ENCODE measurements around the gene OSER1.
"Not testable (repeated sequence)": the region's sequence is repeated elsewhere in the genome, so short reads cannot be mapped to it uniquely, and the experiment has no call there.

OSER1 gene

GRCh38 chr20:44210406-44211176, at the start of gene OSER1:
Gene OSER1, minus strand, starts transcription at chr20:44210771. Its CDS starts 3,814 bp downstream, at chr20:44206957.
- DNase-seq: peak; percentile 94

DNA sequence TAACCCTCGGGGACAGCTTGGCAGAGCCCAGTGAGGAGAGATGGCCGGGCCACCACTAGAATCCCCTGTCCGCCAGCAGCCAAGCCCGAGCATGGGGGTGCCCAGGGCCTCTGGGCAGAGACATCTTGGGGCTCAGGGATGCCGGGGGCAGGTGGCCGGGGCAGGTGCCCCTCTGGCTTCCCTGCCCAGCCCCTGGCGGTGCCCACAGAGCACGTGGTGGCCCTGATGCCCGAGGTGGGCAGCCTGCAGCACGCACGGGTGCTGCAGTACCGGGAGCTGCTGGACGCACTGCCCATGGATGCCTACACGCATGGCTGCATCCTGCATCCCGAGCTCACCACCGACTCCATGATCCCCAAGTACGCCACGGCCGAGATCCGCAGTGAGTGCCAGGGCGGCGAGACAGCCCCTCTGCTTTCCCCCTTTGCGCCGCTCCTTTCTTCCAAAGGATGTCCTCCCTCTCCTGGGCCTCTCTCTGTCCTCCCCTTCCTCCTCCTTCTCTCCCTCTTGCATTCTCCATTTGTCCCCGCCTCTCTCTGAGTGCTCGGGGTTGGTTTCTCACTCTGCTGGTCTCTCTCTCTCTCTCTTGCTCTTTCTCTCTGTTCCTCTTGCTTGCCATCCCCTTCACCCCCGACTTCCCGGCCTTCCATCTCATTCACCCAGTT, 47.8 kb upstream of the OSER1 start:
- no peak for DNase-seq

GRCh38 chr20:44256961-44257360, 46.4 kb upstream of the OSER1 start:
- no peak for DNase-seq

- DNase-seq: no peak
Observed at GRCh38 chr20:44255942-44256341, 45.4 kb upstream of the OSER1 start.

DNA sequence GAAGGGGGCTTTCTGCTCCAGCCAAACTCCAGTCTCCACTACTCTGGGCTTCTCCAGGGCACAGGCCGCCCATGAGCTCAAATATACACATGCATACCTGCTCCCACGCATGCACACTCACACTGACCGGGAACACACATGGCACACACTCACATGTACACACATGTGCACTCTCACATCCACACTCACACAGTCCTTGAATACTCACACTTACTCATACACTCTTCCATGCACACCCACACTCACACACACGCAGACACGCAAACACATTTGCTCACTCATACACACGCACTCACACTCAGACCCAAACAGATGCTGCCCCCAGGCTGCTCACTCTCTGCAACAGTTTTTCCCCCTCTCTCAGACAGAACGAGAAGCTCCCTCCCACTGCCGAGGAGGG, 43.5 kb upstream of the OSER1 start:
- DNase-seq: no peak

- no peak for DNase-seq
Observed at GRCh38 chr20:44253528-44253927, 43.0 kb upstream of the OSER1 start.

- DNase-seq: no peak
Observed at GRCh38 chr20:44251284-44251683, 40.7 kb upstream of the OSER1 start.

DNA sequence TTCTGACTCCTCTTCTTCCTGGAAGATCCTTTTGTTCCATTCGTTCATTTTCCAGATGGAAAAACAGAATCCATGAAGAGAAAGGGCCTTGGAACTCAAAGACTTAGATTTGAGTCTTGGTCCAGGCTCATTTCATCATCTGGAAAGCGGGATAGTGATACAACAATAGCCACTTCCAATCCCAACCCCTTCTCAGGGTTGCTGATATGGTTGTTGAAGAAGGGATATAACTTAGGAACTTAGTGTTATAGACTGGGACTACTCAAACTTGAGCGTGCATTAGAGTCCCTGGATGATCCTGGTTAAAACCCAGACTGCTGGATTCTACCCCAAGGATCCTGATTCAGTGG, 37.8 kb upstream of the OSER1 start:
- no peak for DNase-seq

DNA sequence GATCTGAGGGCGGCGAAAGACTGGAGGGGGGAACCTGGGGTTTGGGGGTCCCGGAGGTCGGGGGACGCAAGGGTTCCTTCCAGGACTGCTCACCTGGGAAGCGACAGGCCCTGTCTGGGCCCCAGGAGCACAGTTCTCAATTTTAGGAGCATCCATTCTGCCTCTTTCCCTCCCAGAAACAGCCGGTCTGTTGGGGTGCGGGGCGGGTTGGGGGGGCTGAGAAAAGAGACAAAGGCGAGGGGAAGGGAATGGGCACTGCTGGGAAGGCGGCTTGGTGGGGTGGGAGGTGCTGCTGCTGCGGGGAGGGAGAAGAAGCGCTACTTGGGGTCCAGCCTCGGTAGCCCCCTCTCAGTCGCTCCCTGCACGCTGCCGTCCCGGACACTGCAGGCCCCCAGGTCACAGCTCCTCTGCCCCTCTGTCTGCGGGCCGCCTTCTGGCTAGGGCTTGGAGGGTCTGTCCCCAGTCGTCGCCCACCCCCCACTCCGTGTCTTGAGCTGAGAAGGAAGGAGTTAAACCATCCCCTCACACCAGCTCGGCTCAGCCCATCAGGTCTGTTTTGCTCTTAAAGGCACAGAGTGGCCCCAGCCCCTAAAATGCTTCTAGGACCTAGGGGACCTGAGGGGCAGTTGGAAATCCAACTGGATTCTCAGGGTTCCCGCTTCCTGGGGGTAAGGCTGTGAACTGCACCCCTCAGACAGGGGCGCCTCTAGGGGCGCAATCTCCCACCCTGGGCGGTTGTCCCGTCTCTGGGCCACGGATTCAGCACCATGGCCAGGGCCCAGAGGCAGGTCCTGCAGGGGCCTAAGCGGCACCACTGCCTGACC, 37.2 kb upstream of the OSER1 start:
- no peak for DNase-seq

DNA sequence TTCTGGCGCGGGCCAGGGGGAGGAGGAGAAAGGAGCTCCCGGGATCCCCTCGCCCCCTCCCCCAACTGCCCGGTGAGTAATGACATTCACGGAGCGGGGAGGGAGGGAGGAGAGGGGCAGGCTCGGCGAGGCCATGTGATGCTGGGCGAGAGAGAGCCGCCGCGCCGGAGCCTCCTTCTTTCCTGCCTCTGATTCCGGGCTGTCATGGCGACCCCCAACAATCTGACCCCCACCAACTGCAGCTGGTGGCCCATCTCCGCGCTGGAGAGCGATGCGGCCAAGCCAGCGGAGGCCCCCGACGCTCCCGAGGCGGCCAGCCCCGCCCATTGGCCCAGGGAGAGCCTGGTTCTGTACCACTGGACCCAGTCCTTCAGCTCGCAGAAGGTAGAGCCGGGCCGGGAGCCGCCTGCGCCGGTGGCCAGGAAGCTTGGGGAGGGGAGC, 36.6 kb upstream of the OSER1 start, which contains the start of gene GDAP1L1:
GDAP1L1 (plus strand) TSS at position 178 of the 441 bp plus-strand sequence; CDS start at position 205, 27 bp downstream.
- DNase-seq: no peak

DNA sequence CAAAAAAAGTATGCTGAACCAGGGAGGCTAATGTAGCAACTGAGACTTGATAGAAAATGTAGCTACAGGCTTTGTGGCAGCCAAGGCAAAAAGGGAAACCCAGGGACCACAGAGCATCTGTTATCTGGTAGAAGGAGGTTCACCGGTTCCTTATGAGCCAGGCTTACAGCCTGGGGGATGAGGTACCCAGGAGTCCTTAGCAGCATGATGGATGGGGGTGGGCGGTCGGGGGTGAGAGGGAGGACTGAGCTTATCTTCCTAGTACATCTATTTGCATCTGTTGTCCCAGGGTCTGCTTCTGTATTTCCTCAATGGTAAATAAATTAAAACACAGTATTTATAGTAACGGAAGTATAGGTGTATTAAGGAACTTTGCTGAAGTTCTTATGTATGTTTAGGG, 35.4 kb upstream of the OSER1 start:
- no peak for DNase-seq

GRCh38 chr20:44241796-44242195, 31.2 kb upstream of the OSER1 start:
- no peak for DNase-seq

DNA sequence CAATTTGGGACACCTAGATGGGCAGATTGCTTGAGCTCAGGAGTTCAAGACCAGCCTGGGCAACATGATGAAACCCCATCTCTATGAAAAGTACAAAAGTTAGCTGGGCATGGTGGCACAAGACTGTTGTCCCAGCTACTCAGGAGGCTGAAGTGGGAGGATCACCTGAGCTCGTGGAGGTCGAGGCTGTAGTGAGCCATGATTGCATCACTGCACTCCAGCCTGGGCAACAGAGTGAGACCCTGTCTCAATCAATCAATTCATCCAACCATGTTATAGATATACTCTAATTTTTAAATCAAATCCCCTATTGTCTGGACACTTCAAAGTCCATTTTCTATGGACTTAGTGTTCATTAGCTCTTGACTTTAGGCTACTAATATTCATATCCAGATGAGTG, 26.3 kb upstream of the OSER1 start:
- not testable (repeated sequence) for DNase-seq

DNA sequence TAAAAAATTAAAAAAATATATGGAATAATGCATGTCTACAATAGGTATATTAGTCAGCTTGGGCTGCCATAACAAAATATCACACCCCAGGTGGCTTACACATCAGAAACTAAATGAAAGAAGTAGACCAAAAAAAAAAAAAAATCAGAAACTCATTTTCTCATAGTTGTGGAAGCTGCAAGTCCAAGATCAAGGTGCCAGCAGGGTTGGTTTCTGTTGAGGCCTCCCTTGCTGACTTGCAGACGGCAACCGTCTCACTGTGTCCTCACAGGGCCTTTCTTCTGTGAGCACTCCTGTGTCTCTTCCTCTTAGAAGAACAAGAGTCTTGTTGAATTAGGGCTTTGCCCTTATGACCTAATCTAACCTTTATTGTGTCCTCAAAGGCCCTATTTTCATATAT, 25.1 kb upstream of the OSER1 start:
- no peak for DNase-seq

DNA sequence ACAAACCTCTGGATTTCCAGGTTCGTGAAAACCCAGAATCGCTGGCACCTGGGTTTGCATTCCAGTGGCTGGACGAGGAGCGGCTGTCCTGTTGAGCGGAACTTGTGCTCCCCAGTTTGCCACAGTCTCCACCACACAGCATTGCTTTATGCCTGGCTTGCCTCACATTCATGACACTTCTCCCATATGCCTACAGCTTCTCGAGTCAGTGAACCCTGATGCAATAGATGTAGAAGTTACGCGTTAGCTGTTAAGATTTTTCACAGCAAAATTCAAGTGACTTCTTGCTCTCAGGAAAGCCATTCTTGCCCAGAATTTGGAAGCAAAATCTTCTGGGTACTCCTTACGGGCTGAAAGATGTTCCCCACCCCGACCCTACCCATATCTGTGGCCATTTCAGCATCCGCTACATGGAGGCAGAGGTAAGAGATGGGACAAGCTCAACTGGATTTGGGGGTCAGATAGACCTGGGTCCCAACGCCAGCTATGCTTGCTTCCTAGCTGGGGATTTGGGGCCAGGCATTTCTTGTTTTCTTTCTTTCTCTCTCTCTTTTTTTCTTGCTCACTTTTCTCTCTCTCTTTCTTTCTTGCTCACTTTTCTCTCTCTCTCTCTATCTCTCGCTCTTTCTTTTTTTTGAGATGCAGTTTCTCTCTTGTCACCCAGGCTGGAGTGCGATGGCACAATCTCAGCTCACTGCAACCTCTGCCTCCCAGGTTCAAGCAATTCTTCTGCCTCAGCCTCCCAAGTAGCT, 24.2 kb upstream of the OSER1 start:
- DNase-seq: no peak

- no peak for DNase-seq
Observed at GRCh38 chr20:44233436-44234016, 23.0 kb upstream of the OSER1 start.

DNA sequence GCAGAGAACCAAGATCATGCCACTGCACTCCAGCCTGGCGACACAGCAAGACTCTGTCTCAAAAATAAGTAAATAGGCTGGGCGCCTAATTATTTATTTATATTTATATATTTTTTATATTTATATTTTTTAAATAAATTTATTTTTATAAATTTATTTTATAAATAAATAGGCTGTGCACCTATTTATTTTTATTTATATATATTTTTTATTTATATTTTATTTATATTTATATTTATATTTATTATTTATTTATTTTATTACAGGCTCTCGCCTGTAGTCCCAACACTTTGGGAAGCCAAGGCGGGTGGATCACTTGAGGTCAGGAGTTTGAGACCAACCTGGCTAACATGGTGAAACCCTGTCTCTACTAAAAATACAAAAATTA, 21.9 kb upstream of the OSER1 start:
- not testable (repeated sequence) for DNase-seq

DNA sequence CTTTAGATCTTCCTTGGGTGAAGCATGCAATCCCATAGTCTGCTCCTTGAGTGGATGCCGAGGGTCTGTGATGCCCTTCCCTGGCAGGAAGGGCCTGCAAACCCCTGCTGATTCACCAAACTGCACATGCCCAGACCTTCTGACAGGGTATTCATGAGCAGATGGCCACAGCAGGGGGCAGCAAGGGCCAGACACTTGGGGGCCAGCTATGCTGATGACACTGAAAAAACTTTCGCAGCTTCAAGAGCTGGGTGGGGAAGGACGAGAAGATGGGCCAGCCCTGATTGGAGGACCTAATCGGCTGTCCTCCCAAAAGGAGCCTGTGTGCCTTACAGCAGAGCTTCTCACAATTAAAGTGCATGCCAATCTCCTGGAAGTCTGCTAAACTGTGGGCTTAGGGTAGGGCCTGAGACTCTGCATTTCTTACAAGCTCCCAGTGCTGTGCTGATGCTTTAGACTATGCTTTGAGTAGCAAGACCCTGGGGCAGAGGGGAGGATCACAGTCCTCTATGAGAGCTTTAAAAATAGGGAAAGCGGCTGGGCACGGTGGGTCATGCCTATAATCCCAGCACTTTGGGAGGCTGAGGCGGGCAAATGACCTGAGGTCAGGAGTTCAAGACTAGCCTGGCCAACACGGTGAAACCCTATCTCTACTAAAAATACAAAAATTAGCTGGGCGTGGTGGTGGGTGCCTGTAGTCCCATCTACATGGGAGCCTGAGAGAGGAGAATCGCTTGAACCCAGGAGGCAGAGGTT, 21.3 kb upstream of the OSER1 start:
- DNase-seq: no peak

DNA sequence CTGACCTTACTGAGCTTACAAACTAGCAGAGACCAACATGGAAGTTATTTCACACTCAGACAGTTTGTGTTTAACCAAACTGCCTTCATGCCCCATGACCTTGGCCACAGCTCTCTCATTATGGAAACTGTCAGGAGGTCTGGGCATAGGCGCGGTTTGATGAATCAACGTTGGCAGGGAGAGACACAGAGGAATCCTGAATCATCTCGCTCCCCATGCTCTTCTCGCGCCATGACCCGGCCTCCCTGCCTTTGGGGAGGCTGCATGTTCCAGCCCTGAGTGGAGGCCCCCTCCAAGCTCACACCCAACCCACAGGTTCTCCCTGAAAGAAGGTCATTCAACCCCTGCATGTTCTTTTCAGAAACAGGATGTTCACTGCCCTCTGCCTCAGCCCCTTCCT, 20.6 kb upstream of the OSER1 start:
- no peak for DNase-seq

GRCh38 chr20:44228465-44229258, 18.1 kb upstream of the OSER1 start:
- no peak for DNase-seq

- DNase-seq: no peak
Observed at GRCh38 chr20:44224637-44225036, 14.1 kb upstream of the OSER1 start.
